HCT116 (cell line): ENCODE results near the gene RALGPS2. TPM values are rescaled to one million over a fixed set of nuclear protein-coding genes. Genes with fewer than 3 reads are reported as not detected.

Experiments used
- ATAC-seq: fragments of 200-7000 bp; cut with Tn5 transposase; 2 replicates; pipeline ENCODE4 v1.9.1; 2020; ENCODE audit warnings: mild to moderate bottlenecking, moderate library complexity
- BruUV-seq: library from RNA; stranded (reverse); fragments of 400-500 nt; replicated peaks from 2 replicates; lab custom pipeline; 2021; lab: Mats Ljungman, UMichigan
- CTCF ChIA-PET: fragments of 300-600 bp; sonication (Branson Sonifier 250); formaldehyde crosslinking; loops from one replicate; lab custom pipeline; 2021; ENCODE audit warnings: antibody characterized with exemption; lab: Charles Lee
- POLR2A ChIA-PET: fragments of 300-600, 350-600 bp; sonication (Branson Sonifier 250); formaldehyde crosslinking; loops from one replicate; lab custom pipeline; 2021; ENCODE audit warnings: antibody characterized with exemption; lab: Charles Lee
- RAD21 ChIA-PET, 2 experiments: fragments of 300-600 bp; sonication (Branson Sonifier 250); formaldehyde crosslinking; loops; one replicate each; lab custom pipeline; 2023; ENCODE audit warnings: low total read pairs in 2 of 2; ENCODE audit not compliant: uncharacterized antibody in 2 of 2, unreplicated experiment in 2 of 2, low non-redundant PET in 1 of 2; lab: Charles Lee
- DNase-seq: peaks from one replicate; pipeline ENCODE4 v3.0.0-alpha.2; 2010; ENCODE audit warnings: low read depth, low spot score
- H2AFZ ChIP-seq: fragments of 200-600 bp; shearing (Covaris generic), sonication (generic); 2 replicates; pipeline ENCODE4 v1.6.1; 2017; ENCODE audit warnings: low read depth, mixed run types, mixed read lengths, antibody characterized with exemption, low read length; ENCODE audit not compliant: poor library complexity, severe bottlenecking
- H3K27ac ChIP-seq: 2 replicates; pipeline ENCODE4 v1.5.1; 2012; ENCODE audit warnings: low read depth, low read length
- H3K27me3 ChIP-seq: fragments of 200-600 bp; sonication (generic); 2 replicates; pipeline ENCODE4 v1.6.1; 2016; ENCODE audit warnings: mixed run types, low read length, mixed read lengths; ENCODE audit not compliant: insufficient read depth
- H3K36me3 ChIP-seq, 2 experiments: fragments of 200-500 bp in 1 of 2; fragments of 200-600 bp in 1 of 2; sonication (Bioruptor generic) in 1 of 2; sonication (generic) in 1 of 2; 2 replicates each; pipeline versions ENCODE4 v1.5.1 to v1.6.1; 2014 to 2016; ENCODE audit warnings: low read length in 2 of 2, inconsistent platforms in 1 of 2, mixed read lengths in 1 of 2, mixed run types in 1 of 2; ENCODE audit not compliant: insufficient read depth in 2 of 2, control insufficient read depth in 1 of 2
- H3K4me1 ChIP-seq, 2 experiments: fragments of 200-600 bp in 1 of 2; sonication (generic) in 1 of 2; 2 replicates each; pipeline versions ENCODE4 v1.5.1 to v1.6.1; 2012 to 2017; ENCODE audit warnings: low read length in 2 of 2, inconsistent platforms in 1 of 2, mild to moderate bottlenecking in 1 of 2, mixed read lengths in 1 of 2, mixed run types in 1 of 2, moderate library complexity in 1 of 2; ENCODE audit not compliant: insufficient read depth in 2 of 2, control insufficient read depth in 1 of 2
- H3K4me2 ChIP-seq: fragments of 200-600 bp; sonication (generic); 2 replicates; pipeline ENCODE4 v1.6.1; 2017; ENCODE audit warnings: mixed run types, low read length, mixed read lengths
- H3K4me3 ChIP-seq, 2 experiments: fragments of 200-600 bp in 1 of 2; sonication (generic) in 1 of 2; replicated peaks in 1 of 2; 2 replicates each; pipeline ENCODE4 v1.5.1; 2011 to 2016; ENCODE audit warnings: low read length in 2 of 2, control low read depth in 1 of 2, low read depth in 1 of 2, mild to moderate bottlenecking in 1 of 2, mixed read lengths in 1 of 2, mixed run types in 1 of 2
- H3K79me2 ChIP-seq: fragments of 200-600 bp; sonication (generic); 2 replicates; pipeline ENCODE4 v1.6.1; 2017; ENCODE audit warnings: mild to moderate bottlenecking, mixed run types, low read length, moderate library complexity, mixed read lengths; ENCODE audit not compliant: insufficient read depth
- H3K9ac ChIP-seq: fragments of 200-600 bp; sonication (generic); 2 replicates; pipeline ENCODE4 v1.6.1; 2016; ENCODE audit warnings: low read length, mixed read lengths
- H3K9me2 ChIP-seq: fragments of 200-600 bp; sonication (generic), shearing (Covaris generic); 2 replicates; pipeline ENCODE4 v1.6.1; 2017; ENCODE audit warnings: mixed run types, mild to moderate bottlenecking, moderate library complexity; ENCODE audit not compliant: insufficient read depth
- H3K9me3 ChIP-seq, 2 experiments: fragments of 200-500 bp in 1 of 2; fragments of 200-600 bp in 1 of 2; sonication (Bioruptor generic) in 1 of 2; sonication (generic) in 1 of 2; 2 replicates each; pipeline ENCODE4 v1.6.1; 2014 to 2017; ENCODE audit warnings: low read length in 2 of 2, mixed read lengths in 2 of 2, inconsistent platforms in 1 of 2, low read depth in 1 of 2, mild to moderate bottlenecking in 1 of 2, mixed run types in 1 of 2, moderate library complexity in 1 of 2; ENCODE audit not compliant: control insufficient read depth in 1 of 2, insufficient read depth in 1 of 2
- H4K20me1 ChIP-seq: fragments of 200-600 bp; sonication (generic), shearing (Covaris generic); 2 replicates; pipeline ENCODE4 v1.6.1; 2017; ENCODE audit warnings: mixed run types, mild to moderate bottlenecking, moderate library complexity; ENCODE audit not compliant: insufficient read depth
- CBX3 ChIP-seq: IDR thresholded peaks from 2 replicates; pipeline ENCODE4 v1.6.1; 2012; ENCODE audit warnings: low read depth
- CEBPB ChIP-seq: IDR thresholded peaks from 2 replicates; pipeline ENCODE4 v1.6.1; 2012; ENCODE audit warnings: low read depth
- EGR1 ChIP-seq: IDR thresholded peaks from 2 replicates; pipeline ENCODE4 v1.6.1; 2012; ENCODE audit warnings: low read depth
- ELF1 ChIP-seq: IDR thresholded peaks from 2 replicates; pipeline ENCODE4 v1.6.1; 2012; ENCODE audit warnings: low read depth, borderline replicate concordance
- EZH2 ChIP-seq: fragments of 200-600 bp; sonication (generic); IDR thresholded peaks from 2 replicates; pipeline ENCODE4 v1.6.1; 2017; ENCODE audit warnings: antibody characterized with exemption, mixed run types
- EZH2phosphoT487 ChIP-seq: fragments of 200-600 bp; IDR thresholded peaks from 2 replicates; pipeline ENCODE4 v1.6.1; 2018; ENCODE audit warnings: antibody characterized with exemption, borderline replicate concordance
- FOSL1 ChIP-seq: IDR thresholded peaks from 2 replicates; pipeline ENCODE4 v1.6.1; 2012; ENCODE audit warnings: low read depth
- POLR2A ChIP-seq: IDR thresholded peaks from 2 replicates; pipeline ENCODE4 v1.7.0; 2011; ENCODE audit warnings: borderline replicate concordance; ENCODE audit not compliant: insufficient read depth, insufficient read length; ENCODE audit errors: extremely low read depth
- POLR2AphosphoS5 ChIP-seq: IDR thresholded peaks from 2 replicates; pipeline ENCODE4 v1.6.1; 2011; ENCODE audit warnings: mild to moderate bottlenecking, low read depth, low read length, moderate library complexity
- RAD21 ChIP-seq: IDR thresholded peaks from 2 replicates; pipeline ENCODE4 v1.6.1; 2012; ENCODE audit warnings: low read depth, mild to moderate bottlenecking
- SIN3A ChIP-seq: IDR thresholded peaks from 2 replicates; pipeline ENCODE4 v1.6.1; 2012; ENCODE audit warnings: low read depth
- SP1 ChIP-seq: IDR thresholded peaks from 2 replicates; pipeline ENCODE4 v1.6.1; 2012; ENCODE audit warnings: low read depth
- SRF ChIP-seq: IDR thresholded peaks from 2 replicates; pipeline ENCODE4 v1.6.1; 2012; ENCODE audit warnings: low read depth
- TCF7L2 ChIP-seq: IDR thresholded peaks from 2 replicates; pipeline ENCODE4 v1.7.0; 2011; ENCODE audit warnings: borderline replicate concordance, inconsistent platforms; ENCODE audit not compliant: insufficient read depth, insufficient read length; ENCODE audit errors: extremely low read depth
- YY1 ChIP-seq: IDR thresholded peaks from 2 replicates; pipeline ENCODE4 v1.6.1; 2011; ENCODE audit warnings: low read length, low read depth, moderate library complexity, mild to moderate bottlenecking; ENCODE audit not compliant: insufficient replicate concordance; ENCODE audit errors: extremely low read depth
- ZNF274 ChIP-seq: fragments of 200-500 bp; sonication (Bioruptor generic); IDR thresholded peaks from 2 replicates; pipeline ENCODE4 v1.6.1; 2014; ENCODE audit warnings: mild to moderate bottlenecking, low read depth, low read length, inconsistent platforms
- intact Hi-C: fragments of 100-400 bp; cut with micrococcal nuclease; formaldehyde crosslinking; loops from 2 replicates; pipeline ENCODE4 v1.10.0; 2022
- total RNA-seq: library from RNA; stranded (reverse); gene quantifications from one replicate; pipeline ENCODE4 v1.2.1, GENCODE V29; 2021; ENCODE audit not compliant: unreplicated experiment
- TF ChIP-seq, protein P1 (sequence below), 3 experiments: fragments of 200-600 bp in 1 of 3; sonication (generic) in 1 of 3; IDR thresholded peaks in 2 of 3; conservative IDR thresholded peaks in 1 of 3; 2 replicates each; pipeline ENCODE4 v1.5.1; 2012 to 2017; ENCODE audit warnings: low read depth in 2 of 3, low read length in 2 of 3, antibody characterized with exemption in 1 of 3, borderline replicate concordance in 1 of 3, control low read depth in 1 of 3, mild to moderate bottlenecking in 1 of 3, mixed read lengths in 1 of 3, mixed run types in 1 of 3, moderate library complexity in 1 of 3; ENCODE audit not compliant: insufficient read depth in 1 of 3
- TF ChIP-seq, protein P2 (sequence below): IDR thresholded peaks from 2 replicates; pipeline ENCODE4 v1.6.1; 2011; ENCODE audit warnings: mild to moderate bottlenecking, low read length, moderate library complexity; ENCODE audit not compliant: insufficient replicate concordance; ENCODE audit errors: extremely low read depth
- TF ChIP-seq, protein P3 (sequence below): IDR thresholded peaks from 2 replicates; pipeline ENCODE4 v1.6.1; 2012
- TF ChIP-seq, protein P4 (sequence below): IDR thresholded peaks from 2 replicates; pipeline ENCODE4 v1.6.1; 2012

Gene RALGPS2
- total RNA-seq, 1 experiment from 2014 or later, result 25.6 TPM

- Histone ChIP-seq H4K20me1 (no peaks in the 10 kb centered on the region), H3K4me2 (no peak overlapping the region), H3K9me3 (no peaks in the 10 kb centered on the region), H3K9ac (no peak overlapping the region), H3K36me3 (no peaks in the 10 kb centered on the region), H3K79me2 (no peaks in the 10 kb centered on the region), H3K4me1 (no peaks in the 10 kb centered on the region), H3K9me2 (no peaks in the 10 kb centered on the region), H3K27ac (no peak overlapping the region), H2AFZ (no peak overlapping the region), H3K27me3 (no peaks in the 10 kb centered on the region), H3K4me3 (no peak overlapping the region)
- BruUV-seq, result no TSS peak
- DNase-seq (no peak), ATAC-seq (no peak)
- RAD21 ChIA-PET, result no interaction called here
- CTCF ChIA-PET, result no interaction called here
- POLR2A ChIA-PET, result no interaction called here
- TF ChIP-seq, protein P1, sequence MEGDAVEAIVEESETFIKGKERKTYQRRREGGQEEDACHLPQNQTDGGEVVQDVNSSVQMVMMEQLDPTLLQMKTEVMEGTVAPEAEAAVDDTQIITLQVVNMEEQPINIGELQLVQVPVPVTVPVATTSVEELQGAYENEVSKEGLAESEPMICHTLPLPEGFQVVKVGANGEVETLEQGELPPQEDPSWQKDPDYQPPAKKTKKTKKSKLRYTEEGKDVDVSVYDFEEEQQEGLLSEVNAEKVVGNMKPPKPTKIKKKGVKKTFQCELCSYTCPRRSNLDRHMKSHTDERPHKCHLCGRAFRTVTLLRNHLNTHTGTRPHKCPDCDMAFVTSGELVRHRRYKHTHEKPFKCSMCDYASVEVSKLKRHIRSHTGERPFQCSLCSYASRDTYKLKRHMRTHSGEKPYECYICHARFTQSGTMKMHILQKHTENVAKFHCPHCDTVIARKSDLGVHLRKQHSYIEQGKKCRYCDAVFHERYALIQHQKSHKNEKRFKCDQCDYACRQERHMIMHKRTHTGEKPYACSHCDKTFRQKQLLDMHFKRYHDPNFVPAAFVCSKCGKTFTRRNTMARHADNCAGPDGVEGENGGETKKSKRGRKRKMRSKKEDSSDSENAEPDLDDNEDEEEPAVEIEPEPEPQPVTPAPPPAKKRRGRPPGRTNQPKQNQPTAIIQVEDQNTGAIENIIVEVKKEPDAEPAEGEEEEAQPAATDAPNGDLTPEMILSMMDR (IDR thresholded peaks at IDR 0.05 in 2 of 3, conservative IDR thresholded peaks at IDR 0.05 in 1 of 3; ENCODE audit: borderline replicate concordance in 1 of 3, insufficient read depth in 1 of 3, low read depth in 2 of 3, low read length in 2 of 3), result no peak
- TF ChIP-seq ZNF274, result no peak
- no peak for TF ChIP-seq POLR2A
- TF ChIP-seq, protein P2, sequence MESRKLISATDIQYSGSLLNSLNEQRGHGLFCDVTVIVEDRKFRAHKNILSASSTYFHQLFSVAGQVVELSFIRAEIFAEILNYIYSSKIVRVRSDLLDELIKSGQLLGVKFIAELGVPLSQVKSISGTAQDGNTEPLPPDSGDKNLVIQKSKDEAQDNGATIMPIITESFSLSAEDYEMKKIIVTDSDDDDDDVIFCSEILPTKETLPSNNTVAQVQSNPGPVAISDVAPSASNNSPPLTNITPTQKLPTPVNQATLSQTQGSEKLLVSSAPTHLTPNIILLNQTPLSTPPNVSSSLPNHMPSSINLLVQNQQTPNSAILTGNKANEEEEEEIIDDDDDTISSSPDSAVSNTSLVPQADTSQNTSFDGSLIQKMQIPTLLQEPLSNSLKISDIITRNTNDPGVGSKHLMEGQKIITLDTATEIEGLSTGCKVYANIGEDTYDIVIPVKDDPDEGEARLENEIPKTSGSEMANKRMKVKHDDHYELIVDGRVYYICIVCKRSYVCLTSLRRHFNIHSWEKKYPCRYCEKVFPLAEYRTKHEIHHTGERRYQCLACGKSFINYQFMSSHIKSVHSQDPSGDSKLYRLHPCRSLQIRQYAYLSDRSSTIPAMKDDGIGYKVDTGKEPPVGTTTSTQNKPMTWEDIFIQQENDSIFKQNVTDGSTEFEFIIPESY, result no peak
- no peak for TF ChIP-seq TCF7L2
- TF ChIP-seq, protein P3, sequence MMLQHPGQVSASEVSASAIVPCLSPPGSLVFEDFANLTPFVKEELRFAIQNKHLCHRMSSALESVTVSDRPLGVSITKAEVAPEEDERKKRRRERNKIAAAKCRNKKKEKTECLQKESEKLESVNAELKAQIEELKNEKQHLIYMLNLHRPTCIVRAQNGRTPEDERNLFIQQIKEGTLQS, result no peak
- no peak for TF ChIP-seq FOSL1
- TF ChIP-seq CBX3, result no peak
- TF ChIP-seq EGR1, result no peak
- TF ChIP-seq SIN3A, result no peak
- no peak for TF ChIP-seq SP1
- TF ChIP-seq RAD21, result no peak
- no peak for TF ChIP-seq ELF1
- TF ChIP-seq YY1, result no peak
- TF ChIP-seq EZH2, result no peak
- no peak for TF ChIP-seq POLR2AphosphoS5
- no peak for TF ChIP-seq SRF
- TF ChIP-seq EZH2phosphoT487, result no peak
- TF ChIP-seq, protein P4, sequence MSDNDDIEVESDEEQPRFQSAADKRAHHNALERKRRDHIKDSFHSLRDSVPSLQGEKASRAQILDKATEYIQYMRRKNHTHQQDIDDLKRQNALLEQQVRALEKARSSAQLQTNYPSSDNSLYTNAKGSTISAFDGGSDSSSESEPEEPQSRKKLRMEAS, result no peak
- no peak for TF ChIP-seq CEBPB
- intact Hi-C loops, result no loop called here
Measured at GRCh38 chr1:178910023-178910422, 185.0 kb downstream of the RALGPS2 start.
